ENCODE results near the gene ANKS6.
A peak's percentile ranks its signal among the peaks of the same experiment; 100 is the strongest.

The ANKS6 gene

GRCh38 chr9:98811051-98811650 is 14.8 kb upstream of the ANKS6 start:
- no peak for DNase-seq

- DNase-seq = no peak
These were observed 13.9 kb upstream of the ANKS6 start for GRCh38 chr9:98810102-98810842.

- DNase-seq = no peak
These were observed 13.2 kb upstream of the ANKS6 start for GRCh38 chr9:98809311-98810101.

- DNase-seq = no peak
These were observed 12.5 kb upstream of the ANKS6 start for GRCh38 chr9:98808875-98809274.

- DNase-seq = no peak
These were observed 12.1 kb upstream of the ANKS6 start for GRCh38 chr9:98808411-98808815.

GRCh38 chr9:98807814-98808195 is 11.4 kb upstream of the ANKS6 start:
- no peak for DNase-seq

- peak; percentile 45 for DNase-seq
These were observed 10.9 kb upstream of the ANKS6 start, which contains the start of gene GALNT12 for GRCh38 chr9:98807070-98807813. Gene GALNT12 (plus strand): TSS chr9:98807670. CDS start chr9:98807699, 29 bp downstream.

GRCh38 chr9:98806394-98807035 is 10.2 kb upstream of the ANKS6 start:
- DNase-seq = no peak

GRCh38 chr9:98805506-98806272 is 9.3 kb upstream of the ANKS6 start:
- DNase-seq = no peak

- no peak for DNase-seq
These were observed 7.7 kb upstream of the ANKS6 start for GRCh38 chr9:98804083-98804482.

GRCh38 chr9:98801969-98802371 is 5.6 kb upstream of the ANKS6 start:
- no peak for DNase-seq

GRCh38 chr9:98801561-98801960 is 5.2 kb upstream of the ANKS6 start:
- no peak for DNase-seq

GRCh38 chr9:98798254-98798653 is 1.9 kb upstream of the ANKS6 start:
- no peak for DNase-seq

- no peak for DNase-seq
These were observed 1.1 kb upstream of the ANKS6 start for GRCh38 chr9:98797491-98797890.

GRCh38 chr9:98795970-98796363 is 388 bp downstream of the ANKS6 start:
- DNase-seq = no peak

GRCh38 chr9:98795295-98795955 is 930 bp downstream of the ANKS6 start:
- DNase-seq = no peak

- no peak for DNase-seq
These were observed 1.6 kb downstream of the ANKS6 start for GRCh38 chr9:98794802-98795201.

- DNase-seq = no peak
These were observed 3.3 kb downstream of the ANKS6 start for GRCh38 chr9:98793031-98793430.

- no peak for DNase-seq
These were observed 4.5 kb downstream of the ANKS6 start for GRCh38 chr9:98791608-98792490.

Data from stimulated activated naive CD4-positive, alpha-beta T cell treated with Interleukin-2 at 50 U/mL for 16 hours (primary cell).